Right atrium auricular region (tissue), 2 donors: ENCODE measurements around the gene FYB1. TPM values are rescaled to one million over a fixed set of nuclear protein-coding genes. Genes with fewer than 3 reads are reported as not detected.
"Not testable (repeated sequence)": the region's sequence is repeated elsewhere in the genome, so short reads cannot be mapped to it uniquely, and the experiment has no call there.

ENCODE experiments used
- DNase-seq: peaks from one replicate; pipeline ENCODE4 v3.0.0-alpha.2; 2019; ENCODE audit warnings: low spot score
- H3K27ac ChIP-seq, 2 donors: fragments of 200-600 bp; sonication (generic); 1 replicate in 1 of 2; 2 replicates in 1 of 2; pipeline ENCODE4 v1.5.1; 2016 to 2019
- H3K27me3 ChIP-seq, 2 donors: fragments of 200-600 bp; sonication (generic); one replicate each; pipeline versions ENCODE4 v1.5.1 to v1.6.0; 2017 to 2019
- H3K36me3 ChIP-seq: fragments of 200-600 bp; sonication (generic); one replicate; pipeline ENCODE4 v1.5.1; 2016
- H3K4me1 ChIP-seq, 2 donors: fragments of 200-600 bp; sonication (generic); one replicate each; pipeline versions ENCODE4 v1.5.1 to v1.6.0; 2017 to 2019
- H3K4me3 ChIP-seq, 2 donors: fragments of 200-600 bp; sonication (generic); 1 replicate in 1 of 2; 2 replicates in 1 of 2; pipeline ENCODE4 v1.5.1; 2017 to 2019; ENCODE audit warnings: mild to moderate bottlenecking in 1 of 2, moderate library complexity in 1 of 2
- H3K9me3 ChIP-seq, 2 donors: fragments of 200-600 bp; sonication (generic); one replicate each; pipeline ENCODE4 v1.5.1; 2019
- CTCF ChIP-seq, 2 donors: fragments of 200-600 bp; sonication (generic); IDR thresholded peaks; one replicate each; pipeline ENCODE4 v1.5.1; 2019; ENCODE audit warnings: antibody characterized with exemption in 2 of 2
- total RNA-seq, 2 donors: library from RNA; depleted of rRNA; stranded (reverse); fragments of >200 nt; gene quantifications; one replicate each; pipeline ENCODE4 v1.1.0, GENCODE V29; 2016

The FYB1 gene
- total RNA-seq, 2 donors from 2014 or later: 1.8 to 8.4 TPM

DNA sequence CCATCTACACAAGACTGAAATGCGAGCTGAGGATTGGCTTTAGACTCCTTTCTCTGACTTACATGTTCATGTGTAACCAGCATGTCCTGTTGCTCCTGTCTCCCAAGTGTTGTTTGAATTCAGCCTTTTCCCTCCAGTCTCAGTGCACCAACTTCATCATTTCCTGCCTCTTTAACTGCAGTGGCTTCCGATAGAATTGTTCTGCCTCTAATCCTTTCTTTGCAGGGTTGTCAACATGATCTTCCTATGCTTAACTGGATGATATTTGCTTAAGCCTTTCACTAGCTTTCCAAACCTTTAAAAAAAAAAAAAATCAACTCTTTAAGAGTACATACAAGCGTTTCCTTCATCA, 6.7 kb upstream of the FYB1 start:
- Histone ChIP-seq H3K27me3 (no peaks in the 10 kb centered on the region), H3K9me3 (no peaks in the 10 kb centered on the region), H3K27ac (no peak overlapping the region), H3K4me1 (no peaks in the 10 kb centered on the region), H3K36me3 (no peaks in the 10 kb centered on the region), H3K4me3 (no peak overlapping the region)
- TF ChIP-seq CTCF (IDR thresholded peaks at IDR 0.05): no peak
- DNase-seq: no peak

DNA sequence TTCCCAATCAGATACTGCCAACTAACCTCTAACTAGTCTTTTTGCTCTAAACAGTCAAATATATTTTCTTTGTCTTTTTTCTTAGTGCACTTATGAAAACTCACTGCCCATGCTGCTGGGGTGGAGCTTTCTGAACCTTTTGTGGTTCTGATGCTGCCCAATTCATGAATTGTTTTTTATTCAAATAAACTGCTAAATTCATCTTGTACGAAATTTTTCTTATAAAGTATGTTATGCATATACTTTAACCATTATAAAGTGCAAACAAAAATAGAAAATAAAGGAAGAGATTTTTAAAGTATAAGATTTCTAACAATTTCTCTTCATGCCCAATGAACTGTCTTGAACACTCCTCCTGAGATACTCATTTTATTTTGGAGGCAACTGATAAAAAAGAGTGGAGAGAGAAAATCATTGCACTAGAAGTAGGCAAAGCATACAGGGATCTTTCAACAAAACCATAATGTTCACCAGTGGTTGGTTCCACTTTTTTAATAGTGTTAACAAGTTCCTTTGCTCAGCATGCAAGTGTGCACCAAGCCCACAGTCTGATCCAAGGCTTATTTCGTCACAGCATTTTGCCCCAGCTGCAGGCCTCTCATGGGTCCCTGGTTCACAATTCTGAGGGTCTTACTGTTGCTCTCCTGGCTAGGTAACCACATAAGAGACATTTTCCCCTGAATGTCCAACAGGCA, 6.2 kb upstream of the FYB1 start:
- no peak overlapping the region for H3K27ac ChIP-seq
- no peak overlapping the region for H3K4me3 ChIP-seq
- H3K9me3 ChIP-seq: no peaks in the 10 kb centered on the region
- no peaks in the 10 kb centered on the region for H3K27me3 ChIP-seq
- no peaks in the 10 kb centered on the region for H3K4me1 ChIP-seq
- no peak for DNase-seq
- no peaks in the 10 kb centered on the region for H3K36me3 ChIP-seq
- no peak for TF ChIP-seq CTCF (IDR thresholded peaks at IDR 0.05)

GRCh38 chr5:39224196-39224761, 4.9 kb upstream of the FYB1 start:
- H3K27me3 ChIP-seq: no peaks in the 10 kb centered on the region
- no peak for TF ChIP-seq CTCF (IDR thresholded peaks at IDR 0.05)
- H3K9me3 ChIP-seq: no peaks in the 10 kb centered on the region
- no peak overlapping the region for H3K4me3 ChIP-seq
- H3K27ac ChIP-seq: no peak overlapping the region
- no peaks in the 10 kb centered on the region for H3K4me1 ChIP-seq
- no peaks in the 10 kb centered on the region for H3K36me3 ChIP-seq
- DNase-seq: no peak

DNA sequence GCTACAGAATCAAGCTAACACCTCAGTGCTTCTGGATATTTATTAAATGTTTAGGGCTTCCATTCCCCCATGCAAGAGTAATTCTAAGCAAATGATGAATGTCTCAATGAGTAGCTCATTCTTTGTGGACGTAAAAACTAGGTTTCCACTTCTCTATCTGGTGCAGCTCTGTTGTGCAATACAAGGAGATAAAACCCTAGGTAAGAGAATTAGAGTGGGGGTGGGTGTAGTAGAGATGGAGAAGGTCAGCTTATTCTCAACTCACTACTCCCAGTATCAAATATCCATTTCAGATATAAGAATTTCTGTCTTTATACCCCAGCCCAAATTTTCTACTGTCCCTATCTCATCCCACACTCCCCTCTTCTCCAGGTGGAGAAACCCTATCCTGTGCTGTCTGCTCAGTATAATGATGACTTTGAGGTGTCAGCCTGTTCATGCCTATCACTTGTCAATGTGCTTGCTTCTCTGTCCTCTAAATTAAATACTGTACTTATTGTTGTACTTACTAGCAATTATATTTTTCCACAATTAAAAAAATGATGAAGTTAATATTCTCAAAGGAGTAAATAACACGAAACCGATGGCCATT, 4.3 kb upstream of the FYB1 start:
- Histone ChIP-seq H3K27me3 (no peaks in the 10 kb centered on the region), H3K27ac (no peak overlapping the region), H3K4me1 (peaks cover 0 to 4% of the 10 kb centered on the region in 2 donors), H3K9me3 (no peaks in the 10 kb centered on the region), H3K36me3 (no peaks in the 10 kb centered on the region), H3K4me3 (no peak overlapping the region)
- no peak for TF ChIP-seq CTCF (IDR thresholded peaks at IDR 0.05)
- DNase-seq: no peak

GRCh38 chr5:39221671-39222070, 2.3 kb upstream of the FYB1 start:
- DNase-seq: not testable (repeated sequence)

GRCh38 chr5:39220280-39221030, 1.1 kb upstream of the FYB1 start:
- Histone ChIP-seq H3K9me3 (no peaks in the 10 kb centered on the region), H3K36me3 (no peaks in the 10 kb centered on the region), H3K27me3 (no peaks in the 10 kb centered on the region), H3K4me1 (peaks cover 0 to 12% of the 10 kb centered on the region in 2 donors), H3K4me3 (no peak overlapping the region), H3K27ac (no peak overlapping the region)
- TF ChIP-seq CTCF (IDR thresholded peaks at IDR 0.05): no peak
- DNase-seq: no peak

More at GRCh38 chr5:39221671-39222070, 2.3 kb upstream of the FYB1 start:
- not testable (repeated sequence) for H3K27ac ChIP-seq, H3K9me3 ChIP-seq, H3K27me3 ChIP-seq, H3K36me3 ChIP-seq, H3K4me3 ChIP-seq
- peaks cover 0 to 12% of the 10 kb centered on the region in 2 donors for H3K4me1 ChIP-seq
